T-helper 22 cell (primary cell): ENCODE data around the gene HIRA.
"Not testable (repeated sequence)": the region's sequence is repeated elsewhere in the genome, so short reads cannot be mapped to it uniquely, and the experiment has no call there.

ENCODE experiments used
- DNase-seq: peaks from one replicate; pipeline ENCODE4 v3.0.0-alpha.2; 2020; ENCODE audit warnings: low read depth

Gene HIRA

DNA sequence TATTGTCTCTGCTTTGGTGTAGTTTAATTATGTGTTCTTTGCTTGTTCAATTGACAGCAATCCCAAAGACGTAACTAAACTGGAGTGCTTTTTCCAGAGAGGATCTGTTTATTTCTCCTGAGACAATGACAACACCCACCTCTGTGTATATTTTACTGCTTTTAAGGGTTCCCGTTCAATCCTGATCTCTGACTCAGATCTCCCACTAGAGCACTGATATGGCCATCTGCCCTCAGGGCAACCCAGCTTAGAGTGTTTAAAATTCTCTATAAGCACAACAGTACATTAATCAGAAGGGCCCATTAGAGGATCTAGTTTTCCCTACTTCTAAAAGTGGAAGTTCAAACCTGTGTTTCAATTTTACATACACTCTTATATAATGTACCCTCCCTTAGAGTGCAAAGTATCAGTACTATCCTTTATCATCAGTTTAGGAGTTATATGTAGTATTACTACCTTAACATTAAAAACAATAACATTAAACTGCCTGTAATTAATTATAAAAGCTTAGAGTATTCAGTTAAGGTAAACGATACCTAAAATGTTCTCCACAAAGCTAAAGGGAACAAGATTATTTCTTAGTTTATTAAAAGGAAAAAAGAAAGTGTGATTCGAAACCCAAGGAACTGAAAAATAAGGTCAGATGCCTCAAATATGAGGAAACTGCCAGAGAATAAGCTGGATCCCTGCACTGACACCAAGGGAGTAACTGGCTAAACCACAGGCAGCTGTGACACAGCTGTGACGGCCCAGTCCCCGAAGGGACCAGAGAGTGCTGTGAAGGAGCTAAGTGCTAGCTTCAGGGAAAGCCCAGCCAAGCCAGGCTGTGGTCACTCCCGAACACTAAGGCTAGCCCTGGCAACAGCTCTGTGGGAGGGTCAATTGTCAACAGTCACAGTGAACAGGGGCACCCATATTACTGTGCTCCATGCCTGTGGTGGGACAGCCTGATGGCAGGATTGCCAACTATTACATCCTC, 32.2 kb upstream of the HIRA start:
- no peak for DNase-seq

GRCh38 chr22:19463008-19463407, 31.5 kb upstream of the HIRA start:
- DNase-seq, result no peak

GRCh38 chr22:19461506-19461905, 30.0 kb upstream of the HIRA start:
- DNase-seq, result no peak

- DNase-seq, result no peak
Measured at GRCh38 chr22:19460036-19460435, 28.5 kb upstream of the HIRA start.

DNA sequence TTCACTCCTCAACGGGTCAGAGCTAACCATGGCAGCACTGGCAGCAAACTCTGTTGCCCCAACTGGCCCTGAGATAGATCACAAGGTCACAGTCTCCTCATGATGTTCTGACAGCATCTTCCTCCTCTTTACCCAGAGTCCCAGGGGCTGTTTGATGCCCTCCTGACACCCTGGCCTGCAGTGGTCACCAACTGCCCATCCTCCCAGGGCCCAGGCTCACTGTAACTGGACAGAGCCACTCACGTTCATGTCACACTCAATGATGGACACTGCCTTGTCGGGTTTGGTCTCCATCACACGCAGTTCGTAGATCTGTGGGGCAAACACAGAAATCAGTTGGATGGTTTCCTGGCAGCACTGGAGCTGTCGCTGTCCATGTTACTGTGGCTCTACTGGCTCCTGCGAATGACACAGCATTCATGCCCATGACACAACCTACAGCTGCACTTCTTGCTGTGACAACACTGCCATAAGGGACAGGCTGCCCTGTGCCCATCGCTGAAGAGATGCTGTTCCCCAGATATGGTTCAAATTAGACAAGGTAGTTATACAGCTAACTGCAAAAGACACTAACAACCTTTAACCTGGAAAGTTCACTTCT, 26.4 kb upstream of the HIRA start:
- DNase-seq, result no peak

- DNase-seq, result no peak
Measured at GRCh38 chr22:19456541-19456940, 25.0 kb upstream of the HIRA start.

GRCh38 chr22:19455585-19456370, 24.2 kb upstream of the HIRA start:
- DNase-seq, result no peak

DNA sequence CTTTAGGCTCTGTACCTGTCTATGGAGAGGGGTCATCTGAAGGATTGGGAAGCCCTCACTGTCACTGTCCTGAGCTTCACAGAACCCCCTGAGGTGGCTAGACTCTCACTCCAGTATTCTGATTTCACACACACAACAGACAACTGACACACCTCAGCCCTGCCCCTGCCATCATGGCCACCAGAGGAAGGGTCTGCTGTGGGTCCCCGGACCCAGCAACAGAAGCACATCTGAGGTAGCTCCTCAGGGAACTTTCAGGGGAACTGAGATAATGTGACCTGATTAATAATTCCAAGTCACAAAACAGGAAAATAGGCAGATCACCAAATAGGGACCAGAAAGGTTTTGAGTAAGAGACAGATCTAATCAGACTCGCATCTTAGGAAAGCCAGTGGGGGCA, 23.5 kb upstream of the HIRA start:
- no peak for DNase-seq

DNA sequence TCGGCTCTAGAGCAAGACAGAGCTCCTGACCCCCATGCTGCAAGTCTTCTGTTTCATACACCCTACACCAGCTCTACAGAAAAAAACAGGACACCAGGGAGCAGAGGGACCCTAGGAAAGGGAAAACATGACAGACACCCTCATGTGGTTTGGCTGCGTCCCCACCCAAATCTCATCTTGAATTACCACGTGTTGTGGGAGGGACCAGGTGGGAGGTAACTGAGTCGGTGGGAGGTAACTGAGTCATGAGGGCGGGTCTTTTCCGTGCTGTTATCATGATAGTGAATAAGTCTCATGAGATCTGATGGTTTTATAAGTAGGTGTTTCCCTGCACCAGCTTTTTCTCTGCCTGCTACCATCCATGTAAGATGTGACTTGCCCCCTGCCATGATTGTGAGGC, 22.6 kb upstream of the HIRA start:
- no peak for DNase-seq

DNA sequence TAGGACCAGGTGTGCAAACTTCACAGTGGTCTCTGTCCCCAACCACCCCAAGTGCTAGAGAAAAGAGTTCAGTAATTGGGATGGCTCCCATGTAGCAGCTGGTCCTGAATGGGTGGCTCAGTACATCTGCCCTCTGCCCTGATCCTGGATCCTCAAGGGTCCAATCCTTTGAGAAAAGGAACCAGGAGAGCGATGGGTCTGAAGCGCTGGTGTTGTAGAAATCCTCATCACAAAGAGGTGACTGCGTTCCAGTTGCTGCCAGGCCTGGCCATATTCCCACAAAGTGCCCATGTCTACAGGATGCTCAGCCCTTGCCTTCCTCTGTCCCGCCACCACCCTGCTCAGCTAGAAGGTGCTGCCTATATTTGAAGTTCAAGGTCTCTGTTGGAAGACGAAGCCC, 22.2 kb upstream of the HIRA start:
- DNase-seq, result no peak

- no peak for DNase-seq
Measured at GRCh38 chr22:19451570-19451969, 20.0 kb upstream of the HIRA start.

DNA sequence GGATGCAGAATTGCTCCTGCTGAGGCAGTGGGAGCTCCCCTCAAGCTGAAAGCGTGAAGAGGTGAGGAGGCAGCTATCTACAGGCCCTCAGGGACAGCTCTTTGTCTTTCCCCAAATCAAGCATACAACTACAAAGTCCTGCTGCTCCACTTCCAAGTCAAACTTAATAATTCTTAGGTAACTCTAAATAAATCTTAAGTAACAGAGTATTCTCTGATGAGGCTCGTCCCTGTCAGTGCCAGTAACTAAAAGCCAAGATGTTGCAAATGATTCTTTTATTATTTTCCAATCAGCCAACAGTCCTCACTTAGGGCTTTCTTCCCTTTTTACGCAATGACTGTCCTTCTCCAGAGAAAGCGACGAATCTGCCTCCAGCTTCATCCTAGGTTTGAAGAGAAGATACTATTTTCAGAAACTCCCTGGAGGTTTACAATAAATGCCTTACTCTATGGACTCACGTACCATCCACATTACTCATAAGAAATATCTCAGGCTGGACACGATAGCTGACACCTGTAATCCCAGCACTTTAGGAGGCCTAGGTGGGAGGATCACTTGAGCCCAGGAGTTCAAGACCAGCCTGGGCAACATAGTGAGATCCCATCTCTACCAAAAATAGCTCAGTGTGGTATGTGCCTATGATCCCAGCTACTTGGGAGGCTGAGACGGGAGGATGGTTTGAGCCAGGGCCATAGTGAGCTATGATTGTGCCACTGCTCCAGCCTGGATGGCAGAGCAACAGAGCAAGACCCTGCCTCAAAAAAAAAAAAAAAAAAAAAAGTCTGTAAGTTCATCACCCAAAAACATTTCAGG, 19.0 kb upstream of the HIRA start:
- no peak for DNase-seq

- DNase-seq, result no peak
Measured at GRCh38 chr22:19449422-19449767, 17.9 kb upstream of the HIRA start.

- no peak for DNase-seq
Measured at GRCh38 chr22:19448739-19449421, 17.3 kb upstream of the HIRA start.

- DNase-seq, result no peak
Measured at GRCh38 chr22:19448076-19448607, 16.6 kb upstream of the HIRA start.

GRCh38 chr22:19447330-19448075, 16.0 kb upstream of the HIRA start, which contains the start of gene C22orf39:
TSS of gene C22orf39 (minus strand) at chr22:19447711. CDS start at chr22:19447688, 23 bp downstream.
- peak; percentile 88 for DNase-seq

- DNase-seq, result no peak
Measured at GRCh38 chr22:19446603-19447329, 15.2 kb upstream of the HIRA start.

- DNase-seq, result not testable (repeated sequence)
Measured at GRCh38 chr22:19445279-19445982, 13.9 kb upstream of the HIRA start.
